Raji (cell line): ENCODE measurements around the gene PSRC1.

Source experiments
- POLR2A ChIP-seq: IDR thresholded peaks from 2 replicates; pipeline ENCODE4 v1.6.1; 2011; ENCODE audit warnings: low read depth, low read length, control low read depth; ENCODE audit not compliant: insufficient read depth

Gene PSRC1

DNA sequence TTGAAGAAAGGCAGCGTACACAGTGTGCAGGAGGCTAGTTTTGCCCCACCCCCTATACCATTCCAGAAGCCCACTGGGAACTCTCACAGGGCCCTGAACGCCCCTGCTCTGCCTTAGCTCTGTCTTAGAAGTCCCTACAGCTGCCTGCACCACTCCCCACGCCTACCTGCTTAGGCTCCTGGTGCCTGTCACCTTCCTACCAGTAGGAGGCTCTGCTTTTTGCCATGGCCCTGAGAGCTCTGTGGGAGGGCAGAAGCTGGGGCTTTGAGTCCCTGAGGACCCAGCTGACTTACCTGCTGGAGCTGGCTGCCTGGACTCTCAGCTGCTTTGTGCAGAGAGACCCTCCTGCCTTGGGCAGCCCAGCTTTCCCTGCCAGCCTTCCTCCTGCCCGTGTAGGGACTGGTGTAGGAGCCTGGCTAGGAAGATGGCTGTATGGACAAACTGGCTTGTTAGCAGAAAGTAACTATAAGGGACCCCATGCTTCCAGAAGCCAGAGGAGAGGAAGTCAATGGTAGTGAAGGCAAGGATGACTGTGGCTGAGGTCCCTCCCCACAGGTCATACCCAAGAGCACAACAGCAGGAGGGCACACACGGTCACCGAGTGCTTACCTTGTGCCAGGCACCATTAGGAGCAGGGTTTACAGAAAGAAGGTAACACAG is 43.4 kb downstream of the PSRC1 start:
- no peak for TF ChIP-seq POLR2A

DNA sequence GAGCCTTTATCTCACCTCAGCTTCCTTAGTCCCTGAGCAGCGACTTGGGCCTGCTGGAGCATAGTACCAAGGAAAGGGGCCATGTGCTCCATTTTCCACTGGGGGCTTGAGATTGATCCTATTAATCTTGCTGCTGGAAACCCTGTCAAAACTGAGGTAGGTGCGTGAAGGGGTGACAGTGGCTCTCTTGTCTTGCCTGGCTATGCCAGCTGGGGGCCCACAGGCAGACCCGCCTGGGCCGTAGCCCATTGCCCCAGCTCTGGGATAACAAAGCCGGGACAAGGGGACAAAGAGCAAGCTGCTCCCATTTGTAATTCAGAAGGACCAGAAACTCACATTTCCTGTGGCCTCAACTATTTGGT is 43.9 kb downstream of the PSRC1 start:
- TF ChIP-seq POLR2A: no peak

DNA sequence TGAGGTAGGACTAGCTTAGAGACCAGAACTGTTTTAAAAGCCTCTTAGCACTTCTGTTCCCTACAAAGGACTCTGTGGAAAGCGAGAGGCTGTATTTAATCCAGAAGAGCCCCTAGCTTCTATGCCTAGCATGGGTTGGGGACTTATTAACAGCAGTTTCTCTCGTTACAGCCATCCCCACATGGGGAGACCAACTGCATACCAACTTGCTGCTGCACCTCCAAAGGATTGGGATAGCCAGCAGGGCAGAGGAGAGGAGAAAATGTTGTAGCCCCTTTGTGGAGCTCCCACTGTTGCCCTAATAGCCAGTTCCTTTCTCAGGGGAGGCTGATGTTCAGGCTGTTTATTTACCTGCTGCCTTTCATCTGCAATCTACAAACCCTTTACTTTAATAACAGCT is 44.6 kb downstream of the PSRC1 start:
- TF ChIP-seq POLR2A: no peak

DNA sequence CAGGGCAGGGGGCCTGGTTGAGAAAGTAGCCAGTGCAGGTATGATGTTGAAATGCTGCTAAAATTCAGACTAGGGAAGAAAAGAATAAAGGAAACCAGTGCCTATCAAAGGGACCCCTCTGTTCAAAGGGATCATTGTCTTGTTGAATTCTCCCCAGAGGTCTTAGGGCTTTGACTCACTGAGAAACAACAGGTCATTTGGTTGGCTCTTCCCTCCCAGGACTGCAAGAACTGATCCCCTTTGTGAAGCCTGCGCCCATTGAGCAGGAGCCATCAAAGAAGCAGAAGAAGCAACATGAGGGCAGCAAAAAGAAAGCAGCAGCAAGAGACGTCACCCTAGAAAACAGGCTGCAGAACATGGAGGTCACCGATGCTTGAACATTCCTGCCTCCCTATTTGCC is 45.4 kb downstream of the PSRC1 start:
- TF ChIP-seq POLR2A: no peak

DNA sequence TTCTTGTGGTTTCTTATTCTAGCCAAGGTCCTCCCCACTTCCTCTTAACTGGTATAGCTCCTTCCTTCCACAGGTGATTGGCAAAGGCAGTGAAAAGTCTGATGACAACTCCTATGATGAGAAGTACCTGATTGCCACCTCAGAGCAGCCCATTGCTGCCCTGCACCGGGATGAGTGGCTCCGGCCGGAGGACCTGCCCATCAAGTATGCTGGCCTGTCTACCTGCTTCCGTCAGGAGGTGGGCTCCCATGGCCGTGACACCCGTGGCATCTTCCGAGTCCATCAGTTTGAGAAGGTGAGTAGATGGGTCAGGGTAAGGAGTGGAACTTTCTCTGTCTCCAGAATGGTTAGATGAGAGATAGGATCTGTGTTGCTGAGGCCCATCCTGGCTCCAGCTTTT is 47.8 kb downstream of the PSRC1 start:
- TF ChIP-seq POLR2A: no peak

DNA sequence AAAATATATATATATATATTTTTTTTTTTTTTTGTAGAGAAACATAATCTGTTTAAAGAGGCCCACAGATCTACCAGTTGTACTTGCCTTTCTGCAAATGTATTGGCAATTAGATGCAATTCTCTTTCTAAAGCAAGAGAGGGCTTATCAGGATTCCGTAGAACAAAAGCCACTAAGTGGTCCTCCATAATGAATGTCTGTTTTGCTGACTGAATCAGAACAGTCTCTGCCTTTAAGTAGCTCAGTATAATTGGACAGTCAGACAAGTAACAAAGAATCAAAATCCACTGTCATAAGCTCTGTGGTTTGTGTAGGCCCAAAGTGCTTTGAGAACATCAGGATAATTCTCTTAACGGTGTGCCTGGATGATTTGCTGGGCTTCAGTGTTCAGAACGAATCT is 51.9 kb downstream of the PSRC1 start:
- no peak for TF ChIP-seq POLR2A
